GM12891 (cell line): ENCODE measurements around the gene MOB3A.

Experiments
- PAX5 ChIP-seq: IDR thresholded peaks from 2 replicates; pipeline ENCODE4 v1.6.1; 2011; ENCODE audit warnings: low read length, moderate library complexity, mild to moderate bottlenecking; ENCODE audit not compliant: insufficient read depth, severe bottlenecking
- POLR2A ChIP-seq: IDR thresholded peaks from 2 replicates; pipeline ENCODE4 v1.6.1; 2011; ENCODE audit warnings: low read depth, low read length, control low read depth
- POLR2AphosphoS5 ChIP-seq: IDR thresholded peaks from 2 replicates; pipeline ENCODE4 v1.6.1; 2011; ENCODE audit warnings: low read depth, low read length, control low read depth
- SPI1 ChIP-seq: IDR thresholded peaks from 2 replicates; pipeline ENCODE4 v1.6.1; 2011; ENCODE audit warnings: low read depth, low read length, control low read depth
- TAF1 ChIP-seq: IDR thresholded peaks from 2 replicates; pipeline ENCODE4 v1.6.1; 2011; ENCODE audit warnings: low read depth, low read length, control low read depth

GRCh38 chr19:2103045-2103707 lies 7.0 kb upstream of the MOB3A start:
- TF ChIP-seq POLR2A (no peak), TAF1 (no peak), POLR2AphosphoS5 (no peak), SPI1 (no peak), PAX5 (no peak)
